DLD1 (cell line): ENCODE measurements around the gene OR4K13.

ENCODE experiments used
- in situ Hi-C: cut with HindIII; loops from 2 replicates; pipeline ENCODE4 v1.10.0; 2017; ENCODE audit warnings: low sequenced_read_pairs

OR4K13 gene

GRCh38 chr14:20035938-20036337 is at the start of gene OR4K13:
OR4K13 (minus strand) TSS chr14:20036038; CDS start chr14:20034758, 1,280 bp downstream.
- in situ Hi-C loops: no loop called here

- in situ Hi-C loops: no loop called here
Measured at GRCh38 chr14:20059745-20060144, 23.9 kb upstream of the OR4K13 start, which contains the start of gene OR4L1. OR4L1 (plus strand) TSS chr14:20060045; CDS start chr14:20060045, 0 bp downstream.

- in situ Hi-C loops: no loop called here
Measured at GRCh38 chr14:20048202-20048601, 12.4 kb upstream of the OR4K13 start.

- in situ Hi-C loops: no loop called here
Measured at GRCh38 chr14:20044243-20044642, 8.4 kb upstream of the OR4K13 start.

GRCh38 chr14:20035449-20035848 is 389 bp downstream of the OR4K13 start:
- in situ Hi-C loops: no loop called here

- in situ Hi-C loops: no loop called here
Measured at GRCh38 chr14:20031058-20031457, 4.8 kb downstream of the OR4K13 start.

- in situ Hi-C loops: no loop called here
Measured at GRCh38 chr14:20019257-20019865, 16.5 kb downstream of the OR4K13 start, which contains the start of gene OR4K14. OR4K14 (minus strand) TSS chr14:20019307; CDS start chr14:20015193, 4,114 bp downstream.

GRCh38 chr14:20008156-20008555 is 27.7 kb downstream of the OR4K13 start:
- in situ Hi-C loops: no loop called here

GRCh38 chr14:20002319-20002718 is 33.5 kb downstream of the OR4K13 start:
- in situ Hi-C loops: no loop called here

GRCh38 chr14:20001863-20002262 is 34.0 kb downstream of the OR4K13 start, which contains the start of gene OR4Q2:
OR4Q2 (plus strand) TSS chr14:20002163.
- in situ Hi-C loops: no loop called here

GRCh38 chr14:19993438-19993837 is 42.4 kb downstream of the OR4K13 start:
- in situ Hi-C loops: no loop called here
